Ascending aorta (tissue), 2 donors: ENCODE measurements around the gene CFAP410. TPM values are rescaled to one million over a fixed set of nuclear protein-coding genes. Genes with fewer than 3 reads are reported as not detected.

Experiments used
- DNase-seq, 2 donors: peaks; one replicate each; pipeline ENCODE4 v3.0.0-alpha.2; 2019; ENCODE audit warnings: low spot score in 2 of 2
- H3K27ac ChIP-seq, 2 donors: fragments of 200-600 bp; sonication (generic); one replicate each; pipeline ENCODE4 v1.5.1; 2016 to 2017; ENCODE audit warnings: mild to moderate bottlenecking in 1 of 2
- H3K27me3 ChIP-seq: fragments of 200-600 bp; sonication (generic); one replicate; pipeline ENCODE4 v1.5.1; 2017
- H3K36me3 ChIP-seq, 2 donors: fragments of 200-600 bp; sonication (generic); one replicate each; pipeline ENCODE4 v1.5.1; 2016
- H3K4me1 ChIP-seq, 2 donors: fragments of 200-600 bp; sonication (generic); one replicate each; pipeline ENCODE4 v1.5.1; 2016 to 2017; ENCODE audit warnings: mild to moderate bottlenecking in 1 of 2
- H3K4me3 ChIP-seq, 2 donors: fragments of 200-600 bp; sonication (generic); one replicate each; pipeline ENCODE4 v1.5.1; 2016 to 2017; ENCODE audit warnings: mild to moderate bottlenecking in 1 of 2
- H3K9me3 ChIP-seq, 2 donors: fragments of 200-600 bp; sonication (generic); one replicate each; pipeline ENCODE4 v1.5.1; 2016
- CTCF ChIP-seq, 3 experiments: fragments of 200-600 bp in 2 of 3; fragments of 450-650 bp in 1 of 3; sonication (generic) in 2 of 3; IDR thresholded peaks; one replicate each; pipeline ENCODE4 v1.5.1; 2016 to 2019; ENCODE audit warnings: antibody characterized with exemption in 3 of 3, mild to moderate bottlenecking in 1 of 3, moderate library complexity in 1 of 3
- intact Hi-C: fragments of 100-400 bp; cut with DNase I; formaldehyde crosslinking; loops from one replicate; pipeline ENCODE4 v1.15.1; 2023
- total RNA-seq: library from RNA; depleted of rRNA; stranded (reverse); fragments of >200 nt; gene quantifications from one replicate; pipeline ENCODE4 v1.1.0, GENCODE V29; 2016

The CFAP410 gene
- total RNA-seq, 1 donor from 2014 or later: 68.5 TPM

- H3K36me3 ChIP-seq: no peaks in the 10 kb centered on the region
- no peaks in the 10 kb centered on the region for H3K4me1 ChIP-seq
- no peak overlapping the region for H3K4me3 ChIP-seq
- no peak for DNase-seq
- H3K9me3 ChIP-seq: no peaks in the 10 kb centered on the region
- intact Hi-C loops: no loop called here
- TF ChIP-seq CTCF (IDR thresholded peaks at IDR 0.05): no peak
- H3K27me3 ChIP-seq: no peaks in the 10 kb centered on the region
- H3K27ac ChIP-seq: no peak overlapping the region
These were observed 59.6 kb downstream of the CFAP410 start for GRCh38 chr21:44279354-44280260.

Other genes with a start within 250 kb of the CFAP410 start
- gene PWP2, start 232.0 kb downstream of the CFAP410 start, total RNA-seq: 2.7 TPM
- not detected for gene GATD3, start 205.7 kb downstream of the CFAP410 start, total RNA-seq
- not detected for gene ICOSLG, start 98.4 kb downstream of the CFAP410 start, total RNA-seq
- gene DNMT3L, start 77.5 kb downstream of the CFAP410 start, total RNA-seq: not detected
- 0.75 TPM for gene AIRE, start 53.5 kb downstream of the CFAP410 start, total RNA-seq
- 153 TPM for gene PFKL, start 39.3 kb downstream of the CFAP410 start, total RNA-seq
- gene TRPM2, start 14.2 kb upstream of the CFAP410 start, total RNA-seq: 0.43 TPM
- 2.2 TPM for gene LRRC3, start 116.1 kb upstream of the CFAP410 start, total RNA-seq
- gene KRTAP10-1, start 200.8 kb upstream of the CFAP410 start, total RNA-seq: not detected
- gene KRTAP10-2, start 212.1 kb upstream of the CFAP410 start, total RNA-seq: not detected
- gene KRTAP10-3, start 219.4 kb upstream of the CFAP410 start, total RNA-seq: not detected
- gene KRTAP10-4, start 234.3 kb upstream of the CFAP410 start, total RNA-seq: not detected
- gene KRTAP10-5, start 241.2 kb upstream of the CFAP410 start, total RNA-seq: not detected